CD1c-positive myeloid dendritic cell (primary cell): ENCODE results near the gene CBLN2.

Experiments
- DNase-seq: peaks from one replicate; pipeline ENCODE4 v3.0.0-alpha.2; 2016; ENCODE audit errors: extremely low spot score

The CBLN2 gene

GRCh38 chr18:72544092-72544886 lies at the start of gene CBLN2:
Gene CBLN2, minus strand, starts transcription at chr18:72544342. Its CDS starts 2,182 bp downstream, at chr18:72542160.
- DNase-seq = peak; percentile 15

- no peak for DNase-seq
These were observed 44.2 kb upstream of the CBLN2 start for GRCh38 chr18:72588360-72588759.

- no peak for DNase-seq
These were observed 40.6 kb upstream of the CBLN2 start for GRCh38 chr18:72584787-72585186.

GRCh38 chr18:72581976-72582375 lies 37.8 kb upstream of the CBLN2 start:
- no peak for DNase-seq

- no peak for DNase-seq
These were observed 28.8 kb upstream of the CBLN2 start for GRCh38 chr18:72572896-72573295.

- no peak for DNase-seq
These were observed 22.1 kb upstream of the CBLN2 start for GRCh38 chr18:72566290-72566689.

- peak; percentile 15 for DNase-seq
These were observed 11.8 kb upstream of the CBLN2 start for GRCh38 chr18:72555968-72556367.

GRCh38 chr18:72555101-72555500 lies 11.0 kb upstream of the CBLN2 start:
- DNase-seq = no peak

- no peak for DNase-seq
These were observed 636 bp downstream of the CBLN2 start for GRCh38 chr18:72543357-72544055.

- DNase-seq = no peak
These were observed 1.2 kb downstream of the CBLN2 start for GRCh38 chr18:72542984-72543356.

GRCh38 chr18:72542342-72542741 lies 1.8 kb downstream of the CBLN2 start:
- DNase-seq = no peak

GRCh38 chr18:72541871-72542332 lies 2.2 kb downstream of the CBLN2 start:
- DNase-seq = no peak

GRCh38 chr18:72539901-72540300 lies 4.2 kb downstream of the CBLN2 start:
- DNase-seq = no peak

GRCh38 chr18:72530622-72531021 lies 13.5 kb downstream of the CBLN2 start:
- no peak for DNase-seq

GRCh38 chr18:72504866-72505265 lies 39.3 kb downstream of the CBLN2 start:
- no peak for DNase-seq

- no peak for DNase-seq
These were observed 41.3 kb downstream of the CBLN2 start for GRCh38 chr18:72502671-72503431.

GRCh38 chr18:72492497-72492896 lies 51.6 kb downstream of the CBLN2 start:
- no peak for DNase-seq
